ENCODE results near the gene OR51A4.

GRCh38 chr11:4932751-4933150 lies 14.7 kb downstream of the OR51A4 start:
- TF ChIP-seq CTCF (IDR thresholded peaks at IDR 0.05; ENCODE audit: low read depth, low read length) (no peak), EZH2phosphoT487 (IDR thresholded peaks at IDR 0.05; ENCODE audit: low read depth) (no peak)
